HG03060 (cell line): ENCODE data around the gene SORCS2.

ENCODE experiments used
- ATAC-seq: cut with Tn5 transposase; IDR thresholded peaks from one replicate; pipeline ENCODE4 v1.9.1; 2021; ENCODE audit warnings: low read depth, moderate number of reproducible peaks; ENCODE audit not compliant: unreplicated experiment

Gene SORCS2

DNA sequence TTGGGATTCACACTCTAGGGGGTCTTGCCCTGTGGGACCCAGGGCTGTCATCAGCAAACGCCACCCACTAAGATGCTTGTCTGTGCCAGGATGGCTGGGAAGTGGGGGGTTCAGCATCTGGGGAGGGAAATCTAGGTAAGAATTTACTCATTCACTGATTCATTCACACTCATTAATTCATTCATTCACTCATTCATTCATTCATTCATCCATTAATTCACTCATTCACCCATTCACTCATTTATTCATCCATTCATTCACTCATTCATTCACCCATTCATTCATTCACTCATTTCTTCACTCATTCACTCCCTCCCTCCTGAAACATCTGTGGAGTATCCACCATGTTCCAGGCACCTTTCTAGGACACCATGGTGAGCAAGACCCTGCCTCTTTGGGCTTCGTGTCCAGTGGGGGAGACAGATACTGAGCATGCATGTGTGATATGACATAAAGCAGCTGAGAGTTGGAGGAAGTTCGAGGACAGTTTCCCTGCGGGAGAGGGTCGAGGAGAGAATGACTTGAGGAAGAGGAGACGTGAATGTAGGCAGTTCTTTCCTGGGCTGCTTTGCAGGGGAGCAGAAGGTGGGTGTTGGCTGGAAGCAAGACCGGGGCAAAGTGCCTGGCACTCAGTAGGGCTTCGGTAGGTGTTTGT is 90.6 kb downstream of the SORCS2 start:
- no peak for ATAC-seq

DNA sequence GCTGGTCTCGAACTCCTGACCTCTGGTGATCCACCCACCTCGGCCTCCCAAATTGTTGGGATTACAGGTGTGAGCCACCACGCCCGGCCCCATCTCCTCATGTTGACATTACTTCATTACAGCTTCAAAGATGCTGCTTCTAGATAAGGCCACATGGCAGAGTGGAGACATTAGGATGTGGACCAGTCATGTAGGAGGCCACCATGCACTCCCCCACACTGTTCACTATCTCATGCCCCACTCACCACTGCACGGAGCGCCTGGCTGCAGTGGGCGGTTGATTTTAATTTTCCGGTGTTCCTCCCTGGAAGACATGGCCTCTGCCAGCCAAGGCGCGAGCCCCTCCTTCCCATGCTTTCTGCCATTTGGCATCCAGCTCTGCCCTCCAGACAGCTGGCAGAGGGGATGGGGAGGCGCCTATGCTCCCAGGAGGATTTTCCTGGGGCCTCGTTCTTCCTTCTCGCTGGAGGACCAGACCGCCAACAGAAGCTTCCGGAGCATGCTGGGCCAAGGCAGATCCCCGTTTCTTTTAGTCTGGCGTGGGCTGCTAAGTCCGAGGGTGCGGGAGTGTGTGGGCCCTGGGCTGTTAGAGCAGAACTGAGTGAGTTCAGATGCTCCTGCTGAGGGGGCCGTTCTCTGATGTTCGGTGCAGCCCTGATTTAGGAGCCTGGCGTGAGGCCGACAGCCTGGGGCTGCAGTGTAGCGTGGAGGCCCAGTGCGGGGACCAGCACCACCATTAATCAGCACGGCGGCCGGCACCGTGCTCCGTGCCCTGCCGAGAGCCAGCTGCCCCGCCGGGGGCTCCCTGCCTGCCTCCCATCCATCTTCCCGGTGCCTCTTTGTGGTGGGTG is 93.1 kb downstream of the SORCS2 start:
- ATAC-seq: no peak

DNA sequence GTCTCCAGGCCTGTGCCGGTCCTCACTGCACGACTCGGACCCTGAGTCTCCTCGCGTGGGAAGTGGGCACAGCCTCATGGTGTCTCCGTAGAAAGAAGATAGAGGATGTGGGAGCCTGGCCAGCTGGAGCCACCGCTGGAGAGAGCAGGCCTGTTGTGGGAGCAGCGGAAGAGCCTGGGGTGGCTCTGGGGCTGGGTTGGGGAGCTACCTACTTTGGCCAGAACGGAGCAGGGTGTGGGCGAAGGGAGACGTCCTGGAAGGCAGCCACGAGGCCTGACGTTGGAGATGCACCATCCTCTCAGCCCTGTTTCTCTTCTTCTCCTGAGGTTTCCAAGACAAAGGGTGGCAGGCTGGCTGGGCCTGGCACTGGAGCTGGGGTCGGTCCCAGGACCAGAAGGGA is 93.8 kb downstream of the SORCS2 start:
- ATAC-seq: no peak

DNA sequence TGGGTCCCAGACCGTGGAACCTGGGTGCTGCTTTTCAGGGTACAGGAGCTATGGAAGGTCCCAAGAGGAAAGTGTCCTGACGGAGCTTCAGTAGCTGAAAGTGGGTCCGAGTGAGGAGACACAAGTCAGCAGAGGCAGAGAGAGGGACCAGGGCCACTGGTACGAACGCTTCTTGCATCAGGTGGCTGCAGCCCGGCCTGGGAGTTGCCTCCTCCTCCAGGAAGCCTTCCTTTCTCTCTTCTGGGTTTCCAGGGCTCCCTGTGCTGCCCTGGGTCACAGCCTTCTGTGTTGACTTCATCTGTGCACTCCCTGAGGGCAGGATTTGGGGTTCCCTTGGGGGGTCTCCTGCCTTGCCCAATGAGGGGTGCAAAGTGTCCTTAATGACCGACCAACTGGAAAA is 94.5 kb downstream of the SORCS2 start:
- ATAC-seq: no peak

DNA sequence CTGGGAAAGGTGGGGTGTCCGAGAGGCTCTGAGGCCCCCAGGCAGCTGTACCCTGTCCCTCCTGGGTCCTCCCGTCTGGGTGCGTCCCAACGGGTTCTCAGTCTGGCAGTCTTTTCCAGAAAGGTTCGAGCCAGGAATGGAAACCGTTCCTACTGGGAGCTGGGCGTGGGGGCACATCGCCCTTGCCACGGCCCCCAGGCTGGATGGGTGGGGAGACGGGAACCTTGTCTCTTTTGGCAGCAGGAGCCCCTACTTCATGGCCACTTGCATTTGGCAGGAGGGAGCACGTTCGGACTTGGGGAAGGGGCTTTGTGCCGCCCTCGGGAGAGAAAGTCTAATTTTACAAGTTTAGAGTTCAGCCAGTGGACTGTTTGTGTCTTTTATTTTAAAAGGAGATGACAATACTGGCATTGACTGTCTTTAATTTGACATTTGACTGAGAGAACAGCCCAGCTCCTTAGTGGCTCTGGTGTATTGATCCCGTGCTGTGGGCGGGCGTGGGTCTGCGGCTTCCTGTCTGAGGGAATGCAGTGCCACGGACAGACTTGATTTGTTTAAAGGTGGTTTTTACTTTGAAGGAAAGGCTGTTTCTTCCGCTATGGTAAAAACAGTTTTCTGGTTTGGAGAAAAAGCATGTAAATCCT is 95.1 kb downstream of the SORCS2 start:
- no peak for ATAC-seq

DNA sequence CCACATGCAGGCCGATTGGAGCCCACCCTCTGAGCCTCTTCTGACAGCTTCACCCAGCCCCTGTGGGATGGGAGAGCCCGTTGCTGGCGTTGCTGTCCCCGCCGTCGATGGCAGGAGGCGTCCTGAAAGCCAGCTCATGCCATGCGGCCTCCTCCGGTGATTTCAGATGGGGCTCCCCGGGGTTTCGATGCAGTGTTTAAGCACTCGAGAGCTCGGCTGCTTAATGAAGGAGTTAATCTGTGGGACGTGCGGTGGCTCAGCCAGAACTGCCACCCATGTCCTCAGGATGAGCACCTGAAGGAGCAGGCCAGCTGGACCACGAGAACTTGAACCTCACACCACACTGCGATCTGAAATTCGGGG is 95.6 kb downstream of the SORCS2 start:
- no peak for ATAC-seq

DNA sequence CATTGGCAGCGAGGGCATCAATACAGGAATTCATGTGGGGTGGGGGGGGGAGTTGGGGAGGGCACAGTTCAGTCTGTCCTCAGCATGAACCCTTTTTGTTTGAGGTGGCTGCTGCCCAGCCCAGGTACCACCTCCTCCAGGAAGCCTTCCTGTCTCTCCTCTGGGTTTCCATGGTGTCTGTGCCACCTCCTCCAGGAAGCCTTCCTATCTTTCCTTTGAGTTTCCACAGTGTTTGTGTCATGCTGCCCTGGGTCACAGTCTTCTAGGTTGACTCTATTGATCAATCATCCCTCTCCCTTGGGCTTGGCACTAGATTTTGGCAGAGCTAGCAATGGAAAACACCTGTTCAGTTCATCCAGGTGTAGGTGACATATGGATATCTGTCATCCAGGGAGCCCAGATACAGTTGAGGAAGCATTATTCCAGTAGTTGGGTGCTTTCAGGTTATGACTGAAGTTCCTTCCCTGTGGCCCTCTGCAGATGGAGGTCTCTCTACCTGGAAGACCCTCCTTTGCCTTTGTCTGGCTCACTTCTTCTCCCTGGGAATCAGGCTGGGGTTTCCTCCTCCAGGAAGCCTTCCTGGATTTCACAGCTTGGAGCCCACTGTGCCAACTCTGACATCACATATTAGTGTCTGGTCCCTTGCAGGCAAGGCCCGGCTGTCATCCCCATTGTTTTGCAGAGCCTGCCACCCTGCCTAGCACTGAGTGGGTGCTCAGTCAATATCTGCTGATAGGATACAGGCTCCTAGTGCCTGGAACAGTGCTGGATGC is 96.6 kb downstream of the SORCS2 start:
- no peak for ATAC-seq

DNA sequence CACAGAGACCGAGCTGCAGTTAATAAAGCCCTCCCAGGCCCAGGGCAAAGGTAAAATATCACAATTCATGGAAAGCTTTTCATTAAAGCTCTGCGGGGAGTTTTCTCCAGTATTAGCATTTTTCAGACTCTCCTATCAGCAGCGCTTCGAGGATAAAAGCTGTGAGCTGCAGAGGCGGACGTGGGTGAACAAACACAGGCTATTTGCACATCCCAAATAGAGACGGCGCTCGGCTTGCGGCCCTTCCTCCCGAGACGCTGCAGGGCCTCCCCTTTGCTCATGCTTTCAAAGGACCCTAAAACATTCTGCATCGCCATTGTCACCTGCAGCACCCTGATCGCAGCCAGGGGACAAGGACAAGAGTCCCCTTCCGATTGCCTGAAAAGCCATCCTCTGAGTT is 97.3 kb downstream of the SORCS2 start:
- no peak for ATAC-seq

DNA sequence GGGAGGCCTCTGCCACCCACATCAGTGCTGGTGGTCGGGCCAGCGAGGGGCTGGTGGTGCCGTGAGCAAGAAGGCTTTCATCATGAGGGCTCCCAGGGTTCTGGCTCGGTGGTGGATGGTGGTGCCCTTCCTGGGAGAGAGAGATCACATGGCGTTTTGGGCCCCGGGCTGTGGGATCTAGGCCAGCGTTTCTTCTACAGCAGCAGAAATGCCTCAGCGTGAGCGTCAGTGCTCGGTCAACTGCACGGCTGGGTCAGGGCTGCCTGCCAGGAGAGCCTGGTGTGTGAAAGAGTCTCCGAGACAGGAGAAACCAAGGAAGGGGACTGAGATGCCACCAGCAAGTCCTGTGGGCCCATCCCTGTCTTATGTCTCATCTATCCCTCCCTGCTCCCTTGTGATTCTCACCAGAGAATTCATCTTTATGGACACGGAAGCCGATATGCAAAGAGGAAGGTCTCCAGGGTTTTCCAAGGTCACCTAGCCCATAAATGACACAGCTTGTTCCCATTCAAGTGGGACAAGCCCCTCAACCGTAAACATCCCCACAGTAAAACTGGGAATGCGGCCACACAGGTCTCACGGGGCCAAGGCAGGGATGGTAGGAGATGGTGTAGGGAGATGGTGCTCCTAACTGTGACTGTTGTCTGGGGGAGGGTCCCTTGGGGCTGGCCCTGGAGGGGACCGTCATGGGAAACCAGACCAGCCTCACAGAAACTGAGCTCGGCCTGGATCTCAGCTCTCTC is 99.2 kb downstream of the SORCS2 start:
- ATAC-seq: no peak

DNA sequence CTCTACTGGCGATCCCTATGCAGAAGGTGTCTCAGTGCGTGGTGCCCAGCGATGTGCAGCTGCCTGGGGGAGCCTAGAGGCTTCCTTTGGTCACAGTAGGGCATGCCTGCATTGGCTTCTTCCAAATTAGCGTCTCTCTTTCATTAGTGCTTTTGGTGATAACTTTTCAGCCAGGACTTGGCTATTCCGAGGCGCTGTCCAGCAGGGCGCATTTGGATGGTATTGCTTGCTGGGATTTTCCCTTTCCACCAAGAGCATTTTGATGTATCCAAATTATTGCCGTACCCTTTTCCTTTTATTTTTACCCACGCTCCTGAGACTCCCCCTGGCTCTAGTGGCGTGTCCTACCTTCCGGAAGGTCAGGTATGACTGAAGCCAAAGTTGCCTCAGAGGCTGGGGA is 101.4 kb downstream of the SORCS2 start:
- ATAC-seq: no peak

DNA sequence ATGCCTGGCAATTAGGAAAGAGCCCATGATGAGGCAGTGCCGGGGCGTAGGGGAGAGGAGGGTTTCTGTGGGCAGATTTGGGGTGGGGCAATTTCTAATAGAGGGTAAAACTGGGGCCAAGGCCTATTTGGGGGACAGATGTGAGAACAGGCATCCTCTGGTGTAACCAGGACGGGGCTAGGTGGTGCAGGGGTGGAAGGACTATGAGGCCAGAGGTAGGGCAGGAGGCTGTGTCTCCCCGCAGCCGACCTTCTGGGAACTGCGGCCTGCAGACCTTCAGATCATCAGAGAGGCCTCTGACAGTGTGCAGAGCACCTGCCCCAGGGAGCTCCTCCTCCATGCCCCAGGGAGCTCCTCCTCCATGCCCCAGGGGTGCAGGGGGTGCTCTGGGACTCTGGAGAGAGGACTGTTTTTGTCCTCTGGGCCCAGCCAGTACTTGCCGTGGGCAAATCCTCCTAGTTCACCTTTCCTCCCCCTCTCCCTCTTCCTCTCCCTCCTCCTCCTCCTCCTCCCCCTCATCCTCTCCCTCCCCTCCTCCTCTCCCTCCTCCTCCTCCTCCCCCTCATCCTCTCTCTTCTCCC is 101.9 kb downstream of the SORCS2 start:
- no peak for ATAC-seq

DNA sequence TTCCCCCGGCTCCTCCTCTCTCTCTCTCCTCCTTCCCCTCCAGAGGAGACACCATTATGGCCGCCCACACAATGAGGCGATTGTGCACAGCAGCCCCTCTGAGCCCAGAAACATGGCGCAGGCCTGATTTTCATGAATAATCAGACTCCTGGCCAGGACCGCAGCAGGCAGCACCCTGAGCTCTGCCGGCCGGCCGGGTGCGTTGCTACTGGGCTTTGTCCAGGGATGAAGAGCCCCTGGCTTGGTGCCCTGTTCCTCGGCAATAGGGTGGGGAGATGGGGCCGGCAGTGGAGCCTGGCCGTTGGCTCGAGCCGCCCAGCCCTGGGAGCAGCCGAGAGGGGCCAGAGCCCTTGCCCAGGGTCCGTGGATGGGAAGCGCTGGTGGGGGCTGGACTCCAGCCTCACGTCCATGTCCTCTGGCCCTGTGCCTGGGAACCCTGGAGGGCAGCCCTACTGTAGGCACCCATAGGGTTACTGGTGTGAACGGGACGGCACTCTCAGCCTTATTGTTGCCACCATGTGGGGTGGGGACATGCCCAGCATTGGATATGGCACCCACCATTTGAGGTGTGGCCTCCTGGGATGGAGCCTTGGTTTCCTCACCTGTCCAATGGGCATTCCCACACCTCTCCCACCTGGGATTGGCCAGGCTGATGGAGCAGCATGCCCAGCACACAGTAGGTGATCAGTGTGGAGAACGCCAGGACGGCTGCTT is 103.0 kb downstream of the SORCS2 start:
- no peak for ATAC-seq

DNA sequence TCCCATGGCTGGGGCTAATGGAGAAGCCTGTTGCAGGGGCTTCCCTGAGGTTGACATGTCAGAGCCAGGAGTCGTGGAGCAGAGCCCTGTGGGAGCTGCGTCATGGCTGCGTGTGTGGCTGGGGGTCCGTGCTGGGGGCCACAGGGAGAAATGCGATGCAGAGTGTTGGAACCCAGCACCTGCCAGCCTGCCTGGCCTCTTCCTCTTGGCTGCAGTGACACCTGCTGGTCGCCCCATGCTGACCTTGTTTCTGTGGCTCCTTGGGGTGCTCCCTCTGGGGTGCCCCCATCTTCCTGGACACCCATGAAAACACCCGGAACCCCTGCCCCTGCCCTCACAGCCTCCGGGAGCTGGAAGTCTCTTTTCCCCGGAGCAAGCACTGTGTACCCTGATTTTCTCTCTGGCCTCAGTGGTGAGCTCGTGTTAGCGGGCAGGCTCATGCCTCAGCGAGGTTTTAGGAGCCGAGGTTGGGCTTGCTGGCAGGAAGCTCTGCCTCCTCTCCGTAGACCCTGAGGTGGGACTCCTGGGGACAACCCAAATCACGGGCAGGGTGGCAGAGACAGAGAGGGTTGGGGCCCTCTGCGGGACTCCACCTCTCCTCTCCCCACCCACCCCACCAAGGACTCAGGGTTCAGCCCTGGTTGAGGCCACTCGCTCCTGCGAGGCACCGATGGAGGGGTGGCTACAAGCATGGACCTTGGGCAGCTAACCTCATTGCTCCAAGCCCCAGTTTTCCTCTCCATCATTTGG is 103.7 kb downstream of the SORCS2 start:
- ATAC-seq: no peak

DNA sequence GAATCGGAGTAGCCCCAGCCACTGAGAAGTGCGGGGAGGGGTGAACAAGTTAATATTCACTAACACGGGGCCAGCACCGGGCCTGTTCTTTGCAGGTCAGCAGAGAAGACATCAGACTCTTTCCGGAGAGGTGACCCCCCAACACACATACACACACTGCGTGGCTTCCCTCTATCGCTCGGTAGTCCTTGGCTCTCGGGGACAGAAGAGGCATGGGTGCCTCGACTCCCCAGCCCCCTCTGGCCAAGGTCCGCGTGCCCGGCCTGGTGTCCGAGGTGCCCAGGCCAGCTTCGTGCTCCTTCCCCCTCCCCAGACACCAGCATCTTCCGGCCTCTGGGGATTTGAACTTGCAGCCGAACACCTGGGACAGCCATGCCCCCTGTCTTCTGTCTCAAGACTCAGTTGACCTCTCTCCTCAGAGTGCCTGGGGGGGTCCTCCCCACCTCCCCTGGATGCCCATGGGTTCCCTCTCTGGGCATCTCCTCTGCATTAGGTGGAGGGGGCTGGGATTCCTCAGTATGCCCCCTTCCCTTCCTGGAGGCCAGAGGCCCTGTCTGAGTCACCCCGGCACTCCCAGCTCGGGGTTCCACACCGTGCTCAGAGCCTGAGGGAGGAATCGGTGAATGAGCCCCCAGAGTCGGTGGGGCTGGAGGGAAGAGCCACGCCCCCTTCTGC is 104.5 kb downstream of the SORCS2 start:
- ATAC-seq: no peak

DNA sequence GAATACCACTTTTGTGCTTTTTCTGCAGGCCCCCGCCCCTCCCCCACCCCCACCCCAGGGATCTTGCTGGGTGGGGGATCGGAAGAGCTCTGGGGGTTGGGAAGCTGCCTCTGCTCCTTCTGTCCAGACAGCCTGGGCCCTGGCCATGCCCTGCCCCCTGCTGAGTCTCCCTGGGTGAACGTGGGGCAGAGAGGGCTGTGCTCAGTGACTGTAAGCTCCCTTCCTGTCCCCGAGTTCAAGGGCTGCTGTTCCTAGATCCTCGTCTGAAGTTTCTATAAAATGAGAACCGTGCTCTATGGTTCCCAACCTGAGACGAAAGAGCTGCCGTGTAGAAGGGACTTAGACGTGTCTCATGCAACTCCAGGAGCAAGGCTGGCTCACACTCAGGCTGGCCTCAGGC is 105.0 kb downstream of the SORCS2 start:
- no peak for ATAC-seq

DNA sequence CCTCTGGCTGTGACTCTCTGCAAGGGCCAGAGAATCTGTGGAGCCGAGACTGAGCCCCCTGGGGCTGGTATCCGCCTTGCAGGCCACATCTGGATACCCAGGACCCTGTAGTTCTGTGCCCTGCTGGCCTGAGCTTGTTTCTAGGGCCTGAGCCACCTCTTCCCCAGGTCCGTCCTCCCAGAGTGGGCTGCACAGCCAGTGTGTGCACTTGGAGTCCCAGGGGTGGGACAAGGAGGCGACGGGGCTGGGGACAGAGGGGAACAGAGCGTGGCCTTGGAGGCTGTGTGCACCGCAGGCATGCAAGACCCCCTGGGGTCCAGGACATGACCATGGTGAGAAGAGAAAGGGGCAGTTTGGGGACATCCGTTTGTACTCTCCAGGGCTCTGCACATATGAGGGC is 105.5 kb downstream of the SORCS2 start:
- no peak for ATAC-seq

DNA sequence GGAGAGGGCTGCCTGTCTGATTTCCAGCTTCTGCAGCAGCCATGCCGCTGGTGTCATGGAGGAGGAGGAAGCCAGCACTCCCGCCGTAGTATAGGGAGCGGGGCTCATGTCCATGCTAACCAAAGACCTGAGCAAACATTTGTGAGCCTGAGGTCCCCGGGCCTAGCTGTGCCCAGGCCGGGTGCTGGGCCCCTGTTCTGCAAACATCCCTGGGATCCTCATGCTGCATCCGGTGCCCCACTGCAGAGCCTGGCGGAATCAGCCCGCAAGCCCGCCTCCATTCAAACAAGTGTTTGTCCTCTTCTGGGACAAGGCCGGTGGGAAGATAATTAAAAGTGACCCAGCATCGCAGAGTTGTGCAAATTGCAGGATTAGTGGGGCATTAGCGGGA is 106.3 kb downstream of the SORCS2 start:
- ATAC-seq: no peak
